Bone marrow (tissue), 2 donors: Measurements from ENCODE around the gene NHERF2.

Source experiments
- DNase-seq, 2 donors: peaks; one replicate each; lab custom pipeline; 2025; lab: John Stamatoyannopoulos, UW

Gene NHERF2

DNA sequence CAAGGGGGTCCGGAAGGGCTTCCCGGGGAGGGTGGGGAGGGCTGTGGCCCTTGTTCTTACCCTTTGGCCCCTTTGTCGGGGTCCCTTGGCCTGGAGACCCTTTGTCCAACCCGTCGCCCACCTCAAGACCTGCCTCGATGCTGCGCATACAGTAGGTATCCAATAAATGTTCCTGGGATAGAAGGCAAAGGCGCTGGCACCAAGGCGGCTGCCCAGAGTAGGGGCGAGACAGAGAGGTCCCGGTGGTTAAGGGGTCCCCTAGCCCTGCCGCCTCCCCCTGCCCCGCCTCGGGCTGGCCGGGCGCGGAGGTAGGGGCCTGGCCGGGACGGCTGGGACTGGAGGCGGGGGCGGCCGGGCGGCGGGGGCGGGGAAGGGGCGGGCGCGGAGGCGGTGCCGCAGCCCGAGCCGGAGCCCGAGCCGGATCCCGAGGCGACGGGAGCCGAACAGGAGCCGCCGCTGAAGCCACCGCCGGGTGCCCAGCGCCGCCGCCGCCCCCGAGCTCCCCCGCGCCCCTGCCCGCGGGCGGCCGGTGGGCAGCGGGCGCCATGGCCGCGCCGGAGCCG lies at the start of gene NHERF2:
NHERF2 (plus strand) TSS at position 442 of the 563 bp plus-strand sequence; CDS start at position 546, 104 bp downstream.
- no peak for DNase-seq

DNA sequence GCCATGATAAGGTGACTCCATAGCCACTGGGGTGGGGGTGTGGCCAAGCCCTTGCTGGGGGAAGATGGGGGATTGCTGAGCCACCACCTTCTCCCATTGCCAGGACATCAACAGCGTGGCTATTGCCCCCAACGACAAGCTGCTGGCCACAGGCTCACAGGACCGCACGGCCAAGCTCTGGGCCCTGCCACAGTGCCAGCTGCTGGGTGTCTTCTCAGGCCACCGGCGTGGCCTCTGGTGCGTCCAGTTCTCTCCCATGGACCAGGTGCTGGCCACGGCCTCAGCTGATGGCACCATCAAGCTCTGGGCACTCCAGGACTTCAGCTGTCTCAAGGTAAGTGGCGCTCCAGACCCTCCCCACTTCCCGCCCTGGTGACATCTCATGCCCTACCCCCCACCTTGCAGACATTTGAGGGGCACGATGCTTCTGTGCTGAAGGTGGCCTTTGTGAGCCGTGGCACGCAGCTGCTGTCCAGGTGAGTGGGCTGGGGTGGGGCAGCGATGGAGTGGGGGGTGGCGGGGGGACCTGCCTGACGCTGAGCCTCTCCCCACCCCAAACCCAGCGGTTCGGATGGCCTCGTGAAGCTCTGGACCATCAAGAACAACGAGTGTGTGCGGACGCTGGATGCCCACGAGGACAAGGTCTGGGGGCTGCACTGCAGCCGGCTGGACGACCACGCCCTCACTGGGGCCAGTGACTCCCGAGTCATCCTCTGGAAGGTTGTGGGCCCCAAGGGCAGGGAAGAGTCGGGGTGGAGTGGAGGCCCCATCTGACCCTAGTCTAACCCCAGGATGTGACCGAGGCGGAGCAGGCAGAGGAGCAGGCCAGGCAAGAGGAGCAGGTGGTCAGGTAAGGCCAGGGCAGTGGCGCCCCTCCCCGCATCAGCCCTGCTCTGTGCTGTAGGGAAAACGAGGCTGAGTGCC lies 49.5 kb upstream of the NHERF2 start:
- no peak for DNase-seq

DNA sequence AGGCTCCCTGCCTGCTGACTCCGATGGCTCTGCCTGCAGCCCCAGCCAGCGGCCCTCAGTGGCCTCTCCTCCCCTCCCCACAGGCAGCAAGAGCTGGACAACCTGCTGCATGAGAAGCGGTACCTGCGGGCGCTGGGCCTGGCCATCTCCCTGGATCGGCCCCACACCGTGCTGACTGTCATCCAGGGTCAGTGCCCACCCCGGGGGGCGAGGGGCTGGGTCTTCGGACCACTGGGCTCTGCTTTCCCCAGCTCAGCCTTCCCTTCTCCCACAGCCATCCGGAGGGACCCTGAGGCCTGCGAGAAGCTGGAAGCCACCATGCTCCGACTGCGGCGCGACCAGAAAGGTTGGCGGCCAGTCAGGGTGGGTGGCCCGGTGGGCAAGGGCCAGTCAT lies 48.8 kb upstream of the NHERF2 start:
- DNase-seq, result no peak

DNA sequence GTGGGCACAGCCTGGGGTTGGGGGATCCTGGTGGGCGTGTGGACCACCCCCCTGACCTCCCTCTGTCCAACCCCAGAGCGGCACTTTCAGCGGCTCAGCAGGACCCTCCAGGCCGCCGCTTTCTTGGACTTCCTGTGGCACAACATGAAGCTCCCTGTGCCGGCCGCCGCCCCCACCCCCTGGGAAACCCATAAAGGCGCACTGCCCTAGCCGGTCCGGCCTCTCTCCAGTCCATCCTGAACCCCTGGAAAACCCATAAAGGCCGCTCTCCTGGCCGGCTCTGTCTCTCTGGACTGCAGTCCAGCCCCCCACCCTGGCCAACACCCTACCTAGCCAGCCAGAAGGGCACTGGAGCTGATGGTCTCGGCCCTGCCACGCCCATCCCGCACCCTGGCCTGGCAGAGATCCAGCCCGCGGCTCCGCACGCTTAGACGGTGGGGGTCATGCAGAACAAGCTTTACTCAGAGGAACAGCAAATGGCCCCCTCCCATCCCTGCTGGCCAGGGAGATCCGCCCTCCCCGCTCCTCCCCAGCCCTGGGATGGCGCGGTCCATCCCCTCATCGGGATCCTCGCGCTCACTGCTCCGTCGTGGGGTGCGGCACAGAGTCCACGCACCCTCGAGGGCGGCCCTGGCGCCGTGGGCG lies 48.1 kb upstream of the NHERF2 start:
- DNase-seq, result no peak

DNA sequence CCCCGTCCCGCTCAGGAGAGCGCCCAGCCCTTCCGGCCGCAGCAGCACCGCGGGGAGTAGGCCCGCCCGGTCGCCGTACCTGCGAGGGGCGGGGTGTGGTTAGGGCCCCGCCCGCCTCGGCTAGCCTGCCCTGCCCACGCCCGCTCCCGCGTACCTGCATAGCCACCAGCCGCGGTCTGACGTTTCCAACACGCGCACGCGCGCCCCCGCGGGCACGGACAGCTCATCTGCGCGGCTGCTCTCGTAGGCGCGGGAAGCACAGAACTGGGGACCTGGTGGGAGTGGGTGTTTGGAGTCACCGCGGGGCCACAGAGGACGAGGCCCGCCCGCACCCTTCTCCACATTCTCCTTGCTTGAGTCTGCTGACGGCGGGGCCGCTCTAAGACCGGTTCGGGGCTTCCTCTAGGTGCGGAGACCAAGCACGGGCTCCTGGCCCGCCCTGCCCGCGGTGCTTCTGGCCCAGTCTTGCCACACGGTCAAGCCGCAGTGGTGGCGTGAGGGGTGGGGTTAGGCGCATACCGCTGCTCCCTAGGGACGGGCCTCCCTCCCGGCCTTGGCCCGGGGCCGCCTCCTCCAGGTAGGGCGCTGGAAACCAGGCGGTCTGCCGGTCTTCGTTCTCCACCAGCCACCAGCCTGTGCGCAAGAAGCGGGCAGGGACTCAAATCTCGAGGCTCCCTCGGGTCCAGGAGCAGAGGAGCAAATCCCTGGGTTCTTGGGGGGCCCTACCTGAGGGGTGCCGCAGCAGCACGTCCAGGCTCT lies 47.3 kb upstream of the NHERF2 start:
- DNase-seq, result no peak

DNA sequence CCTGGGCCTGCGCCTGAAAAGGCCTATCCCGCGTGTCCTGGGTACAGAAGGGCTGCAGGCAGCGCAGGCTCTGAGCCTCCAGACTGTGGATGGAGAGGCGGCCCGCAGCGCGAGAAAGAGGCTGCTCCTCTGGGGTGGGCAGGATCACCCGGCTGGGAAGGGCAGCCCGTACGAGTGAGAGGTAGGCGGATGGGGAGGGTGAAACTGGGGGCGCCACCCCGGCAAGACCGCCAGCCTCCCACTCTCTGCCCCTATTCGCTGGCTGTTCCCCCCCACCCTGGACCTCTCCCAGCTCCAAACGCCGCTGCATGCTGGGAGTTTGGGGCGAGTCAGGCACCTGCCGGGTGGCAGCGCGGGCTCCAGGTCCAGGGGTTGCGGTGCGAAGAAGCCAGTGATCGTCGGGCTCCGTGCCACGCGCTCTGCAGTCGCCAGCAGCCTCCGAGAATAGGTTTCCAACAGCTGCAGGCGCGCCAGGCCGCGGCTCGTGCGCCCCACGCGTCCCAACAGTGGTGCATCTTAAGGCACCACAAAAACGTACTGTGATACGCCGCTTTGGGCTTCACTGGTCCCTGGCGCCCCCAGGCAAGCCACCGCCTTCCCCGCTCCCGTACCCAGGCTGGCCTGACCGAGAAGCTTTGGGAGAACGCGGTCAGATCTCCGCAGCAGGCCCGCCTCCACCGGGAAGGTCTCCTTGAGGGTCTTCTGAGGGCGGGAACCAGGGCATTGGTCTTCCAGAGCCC lies 46.5 kb upstream of the NHERF2 start:
- no peak for DNase-seq

DNA sequence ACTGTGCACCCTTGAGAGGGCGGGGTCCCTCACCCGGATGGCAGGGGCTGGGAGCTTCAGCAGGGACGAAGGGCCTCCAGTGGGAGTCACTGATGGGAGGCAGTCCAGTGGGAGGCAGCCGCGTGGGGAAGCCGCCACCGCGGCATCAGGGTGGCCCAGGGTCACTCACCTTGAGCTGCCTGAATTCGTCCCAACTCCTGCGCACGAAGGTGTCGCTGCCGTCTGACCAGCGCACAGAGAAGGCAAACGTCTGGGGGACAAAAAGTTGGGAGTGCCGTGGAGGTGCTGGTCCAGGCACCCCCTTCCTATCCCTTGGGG lies 46.0 kb upstream of the NHERF2 start:
- no peak for DNase-seq

DNA sequence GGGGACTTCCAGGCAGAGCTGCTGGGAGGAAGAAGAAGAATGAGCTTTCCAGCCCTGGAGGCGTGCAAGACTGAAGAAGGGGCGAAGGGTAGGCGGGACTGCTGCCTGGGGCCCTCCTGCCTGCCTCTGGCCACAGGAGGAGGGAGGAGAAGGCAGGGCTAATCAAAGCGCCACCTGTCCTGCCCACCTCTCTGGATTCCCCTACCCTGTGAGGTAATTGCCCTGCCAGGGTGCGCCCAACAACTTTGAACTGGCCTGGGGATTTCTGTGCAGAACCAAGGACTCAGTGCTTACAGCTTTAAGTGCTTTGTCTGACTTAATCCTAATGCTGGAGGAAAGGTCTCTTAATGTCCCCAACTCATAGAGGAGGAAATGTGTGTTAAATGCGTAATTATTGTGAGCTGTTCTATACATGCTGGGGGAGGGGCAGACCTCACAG lies 45.3 kb upstream of the NHERF2 start, which contains the start of gene NOXO1:
NOXO1 (minus strand) TSS at position 72 of the 439 bp plus-strand sequence. CDS start 290 bp downstream, outside the sequence.
- no peak for DNase-seq

DNA sequence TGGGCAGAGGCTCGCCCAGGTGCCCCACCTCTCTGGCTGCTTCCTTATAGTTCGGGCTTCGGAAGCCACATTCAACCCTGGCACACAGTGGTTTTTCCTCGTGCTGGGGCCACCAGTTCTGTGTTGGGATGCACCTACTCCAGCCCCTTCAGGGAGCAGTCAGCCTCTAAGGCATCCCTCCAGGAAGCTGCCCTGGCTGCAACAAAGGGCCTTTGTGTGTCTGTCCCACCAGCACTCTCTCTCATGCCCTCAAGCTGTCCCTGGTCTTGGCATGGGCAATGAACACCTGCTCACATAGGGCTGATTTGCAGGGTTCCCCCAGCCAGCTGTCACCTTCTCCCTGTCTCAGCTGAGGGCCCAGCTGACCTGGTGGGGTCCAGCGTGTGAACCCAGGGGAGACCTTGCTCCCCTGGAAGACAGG lies 44.7 kb upstream of the NHERF2 start:
- DNase-seq, result no peak

DNA sequence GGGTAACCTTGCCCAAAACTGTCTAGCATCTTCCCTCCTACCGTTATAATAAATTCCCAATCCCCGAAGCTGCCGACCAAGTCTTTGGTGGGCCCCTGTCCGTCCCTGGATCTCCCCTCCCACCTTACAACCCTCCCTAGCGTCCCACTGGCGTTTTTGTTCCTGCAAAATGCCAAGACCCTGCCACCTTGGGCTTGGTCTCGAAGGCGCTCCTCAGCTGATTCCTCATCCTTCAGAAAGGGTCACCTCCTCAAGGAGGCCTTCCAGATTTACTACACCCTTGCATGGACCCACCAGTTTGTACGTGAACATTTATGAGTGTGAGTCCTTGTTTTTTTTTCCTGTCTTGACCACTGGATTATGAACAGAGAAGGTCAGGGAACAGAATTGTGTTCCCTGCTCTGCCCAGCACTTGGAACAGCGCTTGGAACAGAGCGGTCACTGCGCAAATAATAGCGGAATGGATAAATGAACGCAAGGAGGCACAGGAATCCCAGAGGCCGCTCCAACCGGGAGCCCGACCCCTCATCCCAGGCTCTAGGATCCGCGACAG lies 43.6 kb upstream of the NHERF2 start:
- DNase-seq, result no peak

DNA sequence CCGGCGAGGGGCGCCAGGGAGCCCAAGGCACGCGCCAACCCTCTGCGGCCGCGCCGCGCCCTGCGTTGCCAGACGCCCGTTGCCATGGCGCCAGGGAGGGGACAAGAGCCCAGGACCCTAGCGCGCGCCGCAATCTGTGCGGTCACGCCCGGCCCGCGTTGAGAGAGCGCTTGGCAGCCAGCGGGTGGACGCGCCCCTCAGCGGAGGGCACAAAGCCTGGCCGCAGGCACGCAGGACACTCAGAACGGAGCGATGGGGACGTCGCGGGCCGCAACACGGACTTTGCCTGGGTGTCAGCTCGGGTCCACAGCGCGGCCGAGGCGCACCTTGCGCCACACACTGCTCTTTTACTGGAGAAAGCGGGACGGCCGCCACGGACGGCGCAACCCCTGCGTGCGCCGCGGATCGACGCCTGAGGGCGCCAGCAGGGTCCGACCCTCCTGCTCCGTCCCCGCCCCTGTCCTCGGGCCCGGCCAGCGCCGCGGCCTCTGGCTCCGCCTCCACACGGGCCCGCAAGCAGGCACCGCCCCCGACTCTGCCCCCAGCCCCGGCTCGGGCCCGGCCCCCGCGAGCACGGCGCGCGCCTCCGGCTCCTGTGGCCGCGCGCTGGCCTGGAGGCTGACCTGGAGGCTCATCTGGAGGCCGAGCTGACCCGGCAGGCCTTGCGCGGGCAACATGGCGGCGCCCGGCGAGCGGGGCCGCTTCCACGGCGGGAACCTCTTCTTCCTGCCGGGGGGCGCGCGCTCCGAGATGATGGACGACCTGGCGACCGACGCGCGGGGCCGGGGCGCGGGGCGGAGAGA lies 43.0 kb upstream of the NHERF2 start, which contains the start of gene GFER:
GFER (plus strand) TSS at position 650 of the 803 bp plus-strand sequence; CDS start at position 676, 26 bp downstream.
- DNase-seq, result peak; percentile 50 to 74

DNA sequence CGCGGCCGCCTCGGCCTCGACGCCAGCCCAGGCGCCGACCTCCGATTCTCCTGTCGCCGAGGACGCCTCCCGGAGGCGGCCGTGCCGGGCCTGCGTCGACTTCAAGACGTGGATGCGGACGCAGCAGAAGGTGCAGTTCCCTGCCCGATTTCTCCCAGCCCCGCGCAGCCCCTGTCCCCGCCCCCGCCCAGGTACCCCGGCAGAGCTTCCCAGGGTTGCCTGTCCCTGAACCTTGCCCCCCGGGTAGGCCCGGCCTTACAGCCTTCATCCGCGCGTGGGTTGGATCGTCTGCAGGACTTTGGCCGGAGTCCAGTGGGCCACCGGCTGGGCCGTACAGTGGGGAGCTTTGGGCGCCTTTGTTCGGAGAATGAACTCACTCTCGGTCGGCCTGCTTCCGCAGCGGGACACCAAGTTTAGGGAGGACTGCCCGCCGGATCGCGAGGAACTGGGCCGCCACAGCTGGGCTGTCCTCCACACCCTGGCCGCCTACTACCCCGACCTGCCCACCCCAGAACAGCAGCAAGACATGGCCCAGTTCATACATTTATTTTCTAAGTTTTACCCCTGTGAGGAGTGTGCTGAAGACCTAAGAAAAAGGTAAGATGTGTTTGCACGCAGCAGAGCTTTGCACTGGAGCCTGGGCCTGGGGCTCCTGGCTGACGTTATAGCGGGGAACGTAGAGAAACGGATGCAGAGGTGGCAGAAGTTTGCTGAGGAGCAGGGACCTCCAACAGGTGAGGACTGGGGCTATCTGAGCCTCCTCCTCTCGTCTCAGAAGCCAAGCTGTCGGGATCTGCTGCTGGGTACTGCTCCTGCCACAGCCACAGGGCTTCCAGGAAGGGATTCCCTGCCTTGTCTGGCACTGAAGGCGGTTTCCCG lies 42.1 kb upstream of the NHERF2 start:
- no peak for DNase-seq

DNA sequence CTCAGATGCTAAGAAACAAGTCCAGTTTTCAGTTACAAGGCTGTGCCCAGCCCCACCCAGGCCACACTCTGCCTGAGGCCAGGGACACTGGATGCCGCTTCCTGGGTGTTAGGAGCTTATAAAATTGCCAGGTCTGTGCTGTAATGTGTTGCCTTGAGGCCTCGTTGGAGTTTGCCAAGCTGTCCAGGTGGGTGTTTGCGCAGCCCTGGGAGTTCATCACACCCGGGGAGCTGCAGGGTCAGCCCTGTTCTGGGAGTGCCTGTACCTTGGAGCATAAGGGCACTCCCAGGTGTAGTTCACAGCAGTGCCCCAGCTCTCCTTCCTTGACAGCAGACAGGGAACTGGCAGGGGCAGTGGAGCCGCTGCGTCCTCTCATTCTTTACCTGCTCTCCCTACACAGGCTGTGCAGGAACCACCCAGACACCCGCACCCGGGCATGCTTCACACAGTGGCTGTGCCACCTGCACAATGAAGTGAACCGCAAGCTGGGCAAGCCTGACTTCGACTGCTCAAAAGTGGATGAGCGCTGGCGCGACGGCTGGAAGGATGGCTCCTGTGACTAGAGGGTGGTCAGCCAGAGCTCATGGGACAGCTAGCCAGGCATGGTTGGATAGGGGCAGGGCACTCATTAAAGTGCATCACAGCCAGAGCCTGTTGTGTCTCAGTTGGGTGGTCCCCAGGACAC lies 41.1 kb upstream of the NHERF2 start:
- DNase-seq, result no peak

DNA sequence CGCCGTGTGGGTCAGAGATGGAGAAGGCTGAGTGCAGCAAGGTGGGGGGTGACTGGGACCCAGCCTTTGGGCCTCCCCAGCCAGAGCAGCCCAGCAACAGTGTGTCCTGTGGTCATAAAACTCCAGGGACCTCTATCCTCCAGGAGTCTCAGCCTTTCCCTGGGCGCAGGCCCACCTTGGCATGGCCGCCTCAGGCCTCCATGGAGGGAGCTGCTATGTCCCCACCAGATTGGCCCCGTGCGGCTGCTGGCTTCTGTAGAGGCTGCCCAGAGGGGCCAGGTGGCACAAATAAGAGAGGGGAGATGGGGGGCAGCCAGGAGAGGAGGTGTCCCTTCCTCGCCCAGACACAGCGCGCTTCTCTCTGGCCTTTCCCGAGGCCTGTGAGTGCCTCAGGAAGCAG lies 39.5 kb upstream of the NHERF2 start:
- DNase-seq, result no peak

DNA sequence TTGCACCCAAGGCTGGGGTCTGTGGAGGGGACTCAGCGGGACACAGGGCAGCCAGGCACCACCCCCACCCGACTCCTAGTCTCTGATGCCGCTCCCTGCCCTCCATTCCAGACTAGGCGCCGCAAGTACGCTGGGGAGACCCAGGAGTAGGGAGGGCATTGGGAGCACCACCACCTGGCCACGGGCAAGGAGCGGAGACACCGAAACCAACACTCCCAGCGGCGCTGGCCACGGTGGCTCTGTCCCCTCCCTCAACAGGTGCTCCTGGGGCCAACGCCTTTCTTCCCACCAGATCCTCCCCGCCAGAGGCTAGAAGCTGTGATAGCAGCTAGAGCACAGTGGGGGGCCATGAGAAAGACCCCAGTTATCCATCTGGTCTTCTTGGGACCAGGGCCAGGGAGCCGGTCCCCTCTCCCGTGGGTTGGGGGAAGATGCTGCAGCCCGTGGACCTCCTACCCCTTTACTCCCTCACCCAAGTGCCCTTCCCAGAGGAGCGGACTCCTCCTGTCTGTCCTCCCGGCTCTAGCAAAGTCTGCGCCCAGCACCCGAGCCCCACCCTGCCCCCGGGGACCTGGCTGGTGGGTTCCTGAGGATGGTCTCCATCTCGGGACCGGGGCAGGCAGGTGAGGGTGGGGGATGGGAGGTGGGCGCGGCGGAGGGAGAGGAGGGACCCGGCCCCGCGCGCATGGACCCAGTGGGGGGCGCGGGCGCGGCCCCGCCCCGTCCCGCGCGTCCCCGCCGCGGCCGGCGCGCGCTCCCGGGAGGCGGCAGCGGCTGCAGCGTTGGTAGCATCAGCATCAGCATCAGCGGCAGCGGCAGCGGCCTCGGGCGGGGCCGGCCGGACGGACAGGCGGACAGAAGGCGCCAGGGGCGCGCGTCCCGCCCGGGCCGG lies 37.2 kb upstream of the NHERF2 start, which contains the start of gene SYNGR3:
SYNGR3 (plus strand) TSS at position 762 of the 892 bp plus-strand sequence. CDS start 133 bp downstream, outside the sequence.
- DNase-seq, result no peak

DNA sequence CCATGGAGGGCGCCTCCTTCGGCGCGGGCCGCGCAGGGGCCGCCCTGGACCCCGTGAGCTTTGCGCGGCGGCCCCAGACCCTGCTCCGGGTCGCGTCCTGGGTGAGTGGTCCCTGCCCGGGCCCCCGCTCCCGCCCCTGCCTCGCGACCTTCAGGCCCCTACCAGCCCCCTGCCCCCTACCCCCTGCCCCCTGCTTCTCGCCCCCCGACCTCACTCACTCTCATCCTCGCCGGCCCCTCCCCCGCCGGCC lies 36.7 kb upstream of the NHERF2 start:
- DNase-seq, result no peak

DNA sequence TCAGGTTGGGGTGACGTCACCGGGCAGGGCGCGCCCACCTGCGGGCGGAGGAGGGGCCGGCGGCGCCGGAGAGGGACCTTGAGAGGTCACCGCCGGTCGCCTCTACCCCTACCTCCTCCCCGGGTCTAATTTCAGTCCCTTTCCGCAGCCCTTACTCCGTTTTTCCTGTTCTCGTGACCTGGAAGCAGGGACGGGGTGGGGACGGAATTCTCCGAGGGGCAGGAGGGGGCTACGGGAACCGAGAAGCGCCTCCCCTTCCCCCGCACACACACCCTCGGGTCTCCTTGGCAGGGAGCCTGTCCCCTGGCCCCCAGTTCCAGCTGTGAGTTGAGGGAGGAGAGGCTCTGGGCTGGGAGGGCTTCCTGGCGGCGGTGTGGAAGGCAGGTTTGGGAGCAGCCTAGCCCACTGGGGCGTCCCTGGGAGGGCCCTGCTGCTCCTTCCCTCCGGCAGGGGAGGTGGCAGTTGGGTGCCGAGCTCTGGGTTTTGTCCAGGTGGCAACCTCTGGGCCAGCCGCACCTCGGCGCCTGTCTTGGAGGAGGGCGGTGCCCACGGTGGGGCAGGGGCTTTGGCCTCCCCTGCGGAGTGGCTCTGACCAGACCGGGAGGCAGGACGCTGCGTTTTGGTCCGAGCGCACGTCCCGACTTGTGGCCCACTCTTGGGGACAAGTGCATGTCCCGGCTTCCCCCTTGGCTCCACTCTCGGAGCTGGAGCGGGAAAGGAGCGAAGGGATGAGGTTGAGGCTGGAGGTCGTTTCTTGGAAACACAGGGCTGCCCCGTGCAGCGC lies 36.2 kb upstream of the NHERF2 start:
- DNase-seq, result no peak
